ENCODE results near the gene ABTB2. TPM values are rescaled to one million over a fixed set of nuclear protein-coding genes. Genes with fewer than 3 reads are reported as not detected.

ABTB2 gene
- total RNA-seq, 1 experiment from 2014 or later = 5.5 TPM

DNA sequence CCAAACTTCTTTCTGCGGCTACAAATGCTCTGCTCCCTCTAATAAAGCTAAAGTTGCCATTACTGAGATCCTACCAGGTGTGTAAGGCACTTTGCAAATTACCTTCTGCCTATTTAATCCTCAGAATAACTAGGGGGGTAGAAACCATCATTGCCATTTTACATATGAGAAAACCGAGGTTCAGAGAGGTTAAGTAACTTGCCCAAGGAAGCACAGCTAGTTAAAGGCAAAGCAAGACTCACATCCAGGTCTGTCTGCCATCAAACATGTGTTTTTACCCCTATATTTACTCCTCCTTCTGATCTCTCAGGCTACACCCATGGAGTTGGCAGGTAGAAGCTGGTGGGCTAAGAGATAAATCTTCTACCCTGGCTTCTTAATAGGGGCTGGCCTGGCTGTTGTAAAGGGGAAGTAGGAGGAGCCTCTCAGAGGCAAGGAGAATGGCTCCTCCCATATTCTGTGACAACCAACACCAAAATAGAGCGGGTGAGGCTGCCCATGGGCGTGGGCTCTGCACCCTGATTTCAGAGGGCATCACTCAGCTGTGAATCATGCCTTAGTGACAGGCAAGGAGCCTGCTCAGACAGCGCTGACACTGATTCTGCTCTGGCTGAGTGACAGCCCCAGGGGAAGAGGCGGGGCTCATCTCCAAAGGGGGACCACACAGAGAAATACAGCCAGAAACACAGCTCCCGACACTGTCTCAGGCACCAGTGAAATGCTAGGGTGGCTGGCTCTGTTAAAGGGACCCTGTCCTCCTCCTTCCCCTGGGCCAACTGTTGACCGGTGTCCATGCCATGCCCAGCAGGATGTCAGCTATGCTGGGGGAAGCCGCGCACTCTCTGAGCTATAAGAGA, 106.8 kb downstream of the ABTB2 start:
- H2AFZ ChIP-seq (ENCODE audit: low read length) = no peak overlapping the region
- no peaks in the 10 kb centered on the region for H3K79me2 ChIP-seq (ENCODE audit: insufficient read depth, low read length)
- no peak overlapping the region for H3K4me2 ChIP-seq (ENCODE audit: insufficient read depth, insufficient read length, low read length)
- no peak overlapping the region for H3K4ac ChIP-seq (ENCODE audit: low read depth, low read length)
- H3K27me3 Mint-ChIP-seq (ENCODE audit: low read depth) = no peaks in the 10 kb centered on the region; the same call in 1 of the 2 replicates
- no peak overlapping the region for H3K27ac ChIP-seq (ENCODE audit: insufficient read length, low read depth, low read length)
- H3K18ac ChIP-seq (ENCODE audit: insufficient read length, low read depth, low read length) = no peak overlapping the region
- no peak overlapping the region for H2BK12ac ChIP-seq (ENCODE audit: insufficient read length, low read depth, low read length)
- H3K36me3 Mint-ChIP-seq (ENCODE audit: insufficient read depth in 1 of 3, low read depth in 3 of 3) = no peaks in the 10 kb centered on the region
- no peak overlapping the region for H4K8ac ChIP-seq (replicated peaks; ENCODE audit: insufficient read length, low read depth, low read length)
- TF ChIP-seq, protein P1, sequence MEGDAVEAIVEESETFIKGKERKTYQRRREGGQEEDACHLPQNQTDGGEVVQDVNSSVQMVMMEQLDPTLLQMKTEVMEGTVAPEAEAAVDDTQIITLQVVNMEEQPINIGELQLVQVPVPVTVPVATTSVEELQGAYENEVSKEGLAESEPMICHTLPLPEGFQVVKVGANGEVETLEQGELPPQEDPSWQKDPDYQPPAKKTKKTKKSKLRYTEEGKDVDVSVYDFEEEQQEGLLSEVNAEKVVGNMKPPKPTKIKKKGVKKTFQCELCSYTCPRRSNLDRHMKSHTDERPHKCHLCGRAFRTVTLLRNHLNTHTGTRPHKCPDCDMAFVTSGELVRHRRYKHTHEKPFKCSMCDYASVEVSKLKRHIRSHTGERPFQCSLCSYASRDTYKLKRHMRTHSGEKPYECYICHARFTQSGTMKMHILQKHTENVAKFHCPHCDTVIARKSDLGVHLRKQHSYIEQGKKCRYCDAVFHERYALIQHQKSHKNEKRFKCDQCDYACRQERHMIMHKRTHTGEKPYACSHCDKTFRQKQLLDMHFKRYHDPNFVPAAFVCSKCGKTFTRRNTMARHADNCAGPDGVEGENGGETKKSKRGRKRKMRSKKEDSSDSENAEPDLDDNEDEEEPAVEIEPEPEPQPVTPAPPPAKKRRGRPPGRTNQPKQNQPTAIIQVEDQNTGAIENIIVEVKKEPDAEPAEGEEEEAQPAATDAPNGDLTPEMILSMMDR (conservative IDR thresholded peaks at IDR 0.05) = no peak
- H2AK5ac ChIP-seq (ENCODE audit: insufficient read length, low read length) = no peak overlapping the region
- DNase-seq = peak; percentile 35
- no peak overlapping the region for H4K91ac ChIP-seq (ENCODE audit: insufficient read length, low read depth, low read length)
- H2BK120ac ChIP-seq (ENCODE audit: low read depth, low read length, poor library complexity, severe bottlenecking) = no peak overlapping the region
- H3K4me1 Mint-ChIP-seq = peaks cover 11 to 20% of the 10 kb centered on the region in 2 experiments
- WGBS (ENCODE audit: extremely low coverage, insufficient read length, low lambda C conversion rate) = no CpG with 5 or more reads among the region's 10 CpGs
- H2BK20ac ChIP-seq (ENCODE audit: low read depth, low read length, poor library complexity, severe bottlenecking) = no peak overlapping the region
- no peak overlapping the region for H4K5ac ChIP-seq (ENCODE audit: insufficient read length, low read depth, low read length)
- H3K23me2 ChIP-seq (ENCODE audit: insufficient read length, low read depth, low read length, poor library complexity, severe bottlenecking) = no peaks in the 10 kb centered on the region
- H3K9me3 Mint-ChIP-seq = no peaks in the 10 kb centered on the region
- no peak overlapping the region for H3K14ac ChIP-seq (ENCODE audit: insufficient read depth, low read length)
- H3K9ac ChIP-seq (ENCODE audit: extremely low read depth, insufficient read length, low read length) = no peak overlapping the region
- H4K20me1 ChIP-seq (ENCODE audit: control insufficient read depth, insufficient read depth, insufficient read length) = no peaks in the 10 kb centered on the region
- H3K27ac Mint-ChIP-seq = no peak overlapping the region; a peak in 1 of 7 replicates
- H3K4me3 Mint-ChIP-seq = no peak overlapping the region; a peak in 1 of 5 replicates
- no peak overlapping the region for H2BK5ac ChIP-seq (ENCODE audit: insufficient read length, low read length)
- H3K56ac ChIP-seq (ENCODE audit: insufficient read length, low read depth, low read length) = no peak overlapping the region
- no peak overlapping the region for H3K23ac ChIP-seq (ENCODE audit: insufficient read length, low read depth, low read length)
- H3K4me1 ChIP-seq (ENCODE audit: insufficient read depth, low read length) = no peaks in the 10 kb centered on the region
- H3K27me3 ChIP-seq (ENCODE audit: insufficient read depth, low read length) = no peaks in the 10 kb centered on the region
- H3K79me1 ChIP-seq (ENCODE audit: insufficient read depth, low read depth, low read length, poor library complexity, severe bottlenecking) = no peaks in the 10 kb centered on the region
- no peak overlapping the region for H2BK15ac ChIP-seq (ENCODE audit: low read depth, low read length)
- no peak overlapping the region for H3T11ph ChIP-seq (ENCODE audit: low read length)
- H3K9me3 ChIP-seq (ENCODE audit: control insufficient read depth, low read depth, low read length) = no peaks in the 10 kb centered on the region
